GOT3 (cell line): ENCODE measurements around the gene DCAF8.

Experiments used
- DNase-seq: peaks from one replicate; lab custom pipeline; 2025; ENCODE audit warnings: mixed read lengths; lab: John Stamatoyannopoulos, UW

The DCAF8 gene

GRCh38 chr1:160261556-160261892 lies 825 bp downstream of the DCAF8 start:
- no peak for DNase-seq

- DNase-seq = no peak
Observed at GRCh38 chr1:160260406-160261382, 1.7 kb downstream of the DCAF8 start.

DNA sequence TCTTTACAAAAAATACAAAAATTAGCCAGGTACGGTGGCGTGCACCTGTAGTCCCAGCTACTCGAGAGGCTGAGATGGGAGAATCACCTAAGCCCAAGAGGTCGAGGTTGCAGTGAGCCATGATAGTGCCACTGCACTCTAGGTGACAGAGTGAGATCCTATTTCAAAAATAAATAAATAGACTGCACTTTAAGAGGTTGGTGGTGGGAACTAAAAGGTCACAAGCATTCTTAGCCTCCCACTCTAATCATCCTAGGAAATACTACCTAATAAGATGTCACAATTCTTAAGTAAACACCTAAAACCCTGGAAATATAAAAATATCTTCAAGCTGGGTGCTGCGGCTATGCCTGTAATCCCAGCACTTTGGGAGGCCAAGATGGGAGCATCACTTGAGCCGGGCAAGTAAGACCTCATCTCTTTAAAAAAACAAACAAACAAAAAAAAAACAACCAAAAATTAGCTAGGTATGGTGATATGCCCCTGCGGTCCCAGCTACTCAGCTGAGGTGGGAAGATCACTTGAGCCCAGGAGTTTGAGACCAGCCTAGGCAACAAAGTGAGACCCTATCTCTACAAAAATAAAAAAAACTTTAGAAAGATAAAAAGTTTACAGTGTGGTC lies 4.1 kb downstream of the DCAF8 start:
- no peak for DNase-seq

DNA sequence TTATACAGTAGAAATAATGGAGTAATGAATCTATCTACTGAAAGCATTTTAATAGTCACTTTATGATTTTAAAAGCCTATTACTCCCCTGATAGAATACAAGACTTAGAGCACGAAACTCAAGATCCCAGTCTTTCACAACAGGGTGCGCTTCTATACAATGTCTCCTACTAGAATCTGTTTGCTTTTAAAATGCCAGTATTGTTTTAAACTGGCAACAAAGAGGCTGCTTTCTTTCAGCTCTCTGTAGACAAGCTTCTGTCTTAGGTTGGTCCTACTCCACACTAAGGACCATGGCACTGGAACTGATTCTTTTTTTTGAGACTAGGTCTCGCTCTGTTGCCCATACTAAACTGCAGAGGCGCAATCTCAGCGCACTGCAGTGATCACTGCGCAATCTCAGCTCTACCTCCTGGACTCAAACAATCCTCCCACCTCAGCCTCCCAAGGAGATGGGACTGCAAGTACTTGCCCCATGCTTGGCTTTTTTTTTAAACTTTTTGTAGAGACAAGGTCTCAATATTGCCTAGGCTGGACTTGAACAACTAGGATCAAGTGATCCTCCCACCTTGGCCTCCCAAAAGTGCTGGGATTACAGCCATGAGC lies 4.8 kb downstream of the DCAF8 start:
- DNase-seq = no peak

GRCh38 chr1:160256396-160257046 lies 5.8 kb downstream of the DCAF8 start:
- no peak for DNase-seq

GRCh38 chr1:160255781-160256300 lies 6.5 kb downstream of the DCAF8 start:
- DNase-seq = no peak

GRCh38 chr1:160251687-160252526 lies 10.4 kb downstream of the DCAF8 start:
- no peak for DNase-seq

- no peak for DNase-seq
Observed at GRCh38 chr1:160251011-160251410, 11.3 kb downstream of the DCAF8 start.

- DNase-seq = no peak
Observed at GRCh38 chr1:160247053-160247452, 15.3 kb downstream of the DCAF8 start.

GRCh38 chr1:160245434-160245833 lies 16.9 kb downstream of the DCAF8 start:
- no peak for DNase-seq

GRCh38 chr1:160244209-160244608 lies 18.1 kb downstream of the DCAF8 start:
- DNase-seq = no peak

GRCh38 chr1:160243767-160244166 lies 18.6 kb downstream of the DCAF8 start:
- DNase-seq = no peak

DNA sequence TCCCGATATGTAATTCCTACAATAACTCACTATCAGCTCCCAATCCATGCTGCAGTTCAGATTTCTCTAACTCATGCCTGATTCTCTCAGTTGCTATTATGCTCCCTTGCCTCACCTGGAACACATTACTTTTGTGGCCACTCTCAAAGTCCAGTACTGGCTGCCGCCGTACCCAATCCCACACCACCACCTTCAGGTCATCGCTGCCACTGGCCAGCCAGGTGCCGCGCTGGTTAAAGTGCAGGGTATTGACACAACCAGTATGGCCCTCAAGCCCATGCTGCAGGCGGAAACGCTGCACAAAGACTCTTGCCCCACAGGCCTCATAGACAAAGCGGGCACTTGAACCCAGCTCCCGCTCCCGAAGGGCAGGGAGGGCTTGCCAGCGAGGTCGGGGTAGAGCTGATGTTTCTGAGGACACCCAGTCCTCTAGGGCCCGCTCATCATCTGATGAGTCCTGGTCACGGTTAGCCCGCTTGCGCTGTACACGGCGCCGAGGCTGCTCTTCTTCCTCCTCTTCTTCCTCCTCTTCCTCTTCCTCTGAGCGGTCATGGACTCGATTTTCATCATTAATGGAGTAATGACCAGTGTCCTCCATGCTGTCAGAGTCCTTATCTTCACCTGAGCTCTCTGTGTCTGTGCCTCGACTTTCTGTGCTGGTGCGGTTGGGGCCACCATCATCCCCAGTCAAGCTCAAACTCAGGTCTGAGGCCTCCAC lies 22.6 kb downstream of the DCAF8 start:
- DNase-seq = no peak

DNA sequence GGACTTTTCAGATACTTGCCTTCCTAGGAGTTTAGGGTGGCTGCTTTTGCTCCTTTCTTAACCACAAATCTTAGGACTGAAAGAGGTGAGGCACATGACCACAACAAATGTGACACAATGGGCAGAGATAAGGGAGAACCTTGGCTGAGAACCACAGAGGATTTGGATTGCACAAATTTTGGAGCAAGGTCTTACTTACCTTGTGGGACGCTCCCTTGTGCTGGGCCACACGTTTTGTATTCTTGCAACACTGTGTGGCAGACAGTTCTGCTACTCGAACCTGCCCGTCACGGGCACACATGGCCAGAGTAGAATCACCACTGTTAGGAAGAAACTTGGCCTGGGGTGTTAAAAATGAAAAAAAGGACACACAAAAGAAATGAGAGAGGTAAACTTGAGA lies 23.9 kb downstream of the DCAF8 start:
- DNase-seq = no peak

GRCh38 chr1:160237558-160237957 lies 24.8 kb downstream of the DCAF8 start:
- no peak for DNase-seq

DNA sequence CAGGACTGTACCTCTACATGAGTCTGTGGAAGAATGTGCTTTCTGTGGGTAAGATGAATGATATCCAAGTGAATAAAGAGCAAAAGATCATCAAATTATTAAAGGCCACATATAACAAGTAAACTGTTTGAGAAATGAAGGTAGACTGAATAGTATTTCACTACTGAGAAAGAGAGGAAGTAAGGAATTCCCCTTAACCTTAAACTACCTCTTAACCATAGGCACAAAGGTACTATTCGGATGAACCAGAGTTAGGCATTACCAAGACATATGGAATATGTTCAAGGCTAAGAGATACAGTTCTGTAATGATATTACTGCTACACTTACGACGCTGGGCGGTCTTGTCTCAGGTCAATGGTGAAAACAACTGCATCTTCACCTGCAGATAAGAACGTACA lies 25.5 kb downstream of the DCAF8 start:
- no peak for DNase-seq

- DNase-seq = no peak
Observed at GRCh38 chr1:160232911-160233310, 29.4 kb downstream of the DCAF8 start.

- no peak for DNase-seq
Observed at GRCh38 chr1:160228431-160228830, 33.9 kb downstream of the DCAF8 start.

DNA sequence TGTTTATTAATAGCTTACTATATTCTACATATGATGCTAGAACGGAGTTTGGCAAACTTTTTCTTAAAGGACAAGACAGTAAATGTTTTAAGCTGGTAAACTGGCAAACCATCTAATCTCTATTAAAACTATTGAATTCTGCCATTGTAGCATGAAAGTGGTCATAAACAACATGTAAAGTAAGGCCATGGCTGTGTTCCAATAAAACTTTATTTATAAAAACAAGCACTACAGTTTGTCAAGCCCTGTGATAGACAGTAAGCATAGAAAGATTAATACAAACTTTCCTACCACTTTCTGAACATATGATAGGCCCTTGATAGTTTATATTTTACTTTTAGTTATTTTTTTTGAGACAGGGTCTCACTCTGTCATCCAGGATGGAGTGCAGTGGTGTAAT lies 34.8 kb downstream of the DCAF8 start:
- no peak for DNase-seq

DNA sequence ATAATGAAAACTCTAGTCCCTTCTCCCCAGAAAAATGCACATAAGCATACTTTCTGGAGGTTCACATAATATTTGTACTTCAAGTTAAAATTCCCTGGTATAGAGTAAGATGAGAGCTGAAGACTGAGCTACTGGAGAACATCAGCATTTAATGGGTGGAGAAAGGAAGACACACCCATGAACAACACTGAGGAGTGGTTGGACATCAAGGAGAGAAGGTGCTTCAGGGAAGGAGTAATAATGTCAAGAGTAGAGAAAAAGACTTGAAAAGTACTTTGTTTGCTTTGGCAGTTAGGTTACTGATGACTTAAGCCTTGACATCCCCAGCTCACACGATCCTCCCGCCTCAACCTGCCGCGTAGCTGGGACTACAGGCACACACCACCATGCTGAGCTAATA lies 35.3 kb downstream of the DCAF8 start:
- DNase-seq = no peak

GRCh38 chr1:160226623-160227022 lies 35.7 kb downstream of the DCAF8 start:
- no peak for DNase-seq
